NCI-H128 (cell line): ENCODE measurements around the gene TRPM5.
A peak's percentile ranks its signal among the peaks of the same experiment; 100 is the strongest.

Source experiments
- DNase-seq: peaks from one replicate; lab custom pipeline; 2025; ENCODE audit not compliant: unreplicated experiment; lab: John Stamatoyannopoulos, UW

The TRPM5 gene

DNA sequence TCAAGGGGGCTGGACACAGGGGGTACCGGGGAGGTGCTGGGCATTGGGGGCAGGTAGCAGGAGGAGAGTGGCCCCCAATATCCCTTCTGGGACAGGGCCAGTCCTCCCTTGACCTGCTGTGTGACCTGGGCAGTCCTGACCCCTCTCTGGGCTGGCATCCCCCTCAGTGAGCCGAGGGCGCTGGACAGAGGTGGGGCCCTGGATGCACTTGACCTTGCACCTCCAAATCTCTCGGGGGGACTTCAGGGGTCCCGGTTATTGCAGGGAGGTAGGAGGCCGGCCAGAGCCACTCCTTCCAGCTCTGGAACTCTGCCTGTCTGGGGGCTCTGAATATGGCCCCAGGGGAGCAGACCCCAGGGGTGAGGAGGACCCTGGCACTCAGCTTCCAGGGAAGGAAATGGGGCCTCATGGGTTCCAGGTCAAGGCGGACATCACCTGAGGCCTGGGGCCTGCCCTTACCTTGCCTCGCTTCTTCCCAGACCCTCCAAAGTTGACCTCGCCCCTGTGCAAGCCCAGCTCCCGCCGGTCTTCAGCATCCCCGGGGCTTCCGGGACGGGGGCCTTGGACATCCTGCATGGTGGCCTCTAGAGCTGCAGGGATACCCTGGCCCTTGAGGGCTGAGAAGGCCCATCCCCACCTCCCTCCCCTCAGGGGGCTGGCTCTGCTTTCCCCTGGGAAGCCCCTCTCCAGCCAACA is 21.7 kb downstream of the TRPM5 start:
- no peak for DNase-seq

DNA sequence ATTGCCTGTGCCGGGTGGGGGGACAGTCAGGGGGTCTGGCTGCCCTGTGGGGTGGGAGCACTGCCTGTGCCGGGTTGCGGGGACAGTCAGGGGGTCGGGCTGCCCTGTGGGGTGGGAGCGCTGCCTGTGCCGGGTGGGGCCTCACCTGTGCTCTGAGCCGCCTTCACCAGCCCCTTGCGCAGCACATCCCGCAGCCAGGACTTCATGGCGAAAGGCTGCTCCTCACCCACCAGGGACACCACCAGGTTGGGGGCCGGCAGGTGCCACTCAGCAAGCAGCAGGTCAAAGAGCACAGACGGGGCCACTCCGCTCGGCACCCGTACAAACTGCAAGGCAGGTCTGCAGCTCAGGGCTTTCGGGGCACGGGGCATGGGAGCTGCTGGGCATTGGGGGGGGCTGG is 22.3 kb downstream of the TRPM5 start:
- DNase-seq: no peak

DNA sequence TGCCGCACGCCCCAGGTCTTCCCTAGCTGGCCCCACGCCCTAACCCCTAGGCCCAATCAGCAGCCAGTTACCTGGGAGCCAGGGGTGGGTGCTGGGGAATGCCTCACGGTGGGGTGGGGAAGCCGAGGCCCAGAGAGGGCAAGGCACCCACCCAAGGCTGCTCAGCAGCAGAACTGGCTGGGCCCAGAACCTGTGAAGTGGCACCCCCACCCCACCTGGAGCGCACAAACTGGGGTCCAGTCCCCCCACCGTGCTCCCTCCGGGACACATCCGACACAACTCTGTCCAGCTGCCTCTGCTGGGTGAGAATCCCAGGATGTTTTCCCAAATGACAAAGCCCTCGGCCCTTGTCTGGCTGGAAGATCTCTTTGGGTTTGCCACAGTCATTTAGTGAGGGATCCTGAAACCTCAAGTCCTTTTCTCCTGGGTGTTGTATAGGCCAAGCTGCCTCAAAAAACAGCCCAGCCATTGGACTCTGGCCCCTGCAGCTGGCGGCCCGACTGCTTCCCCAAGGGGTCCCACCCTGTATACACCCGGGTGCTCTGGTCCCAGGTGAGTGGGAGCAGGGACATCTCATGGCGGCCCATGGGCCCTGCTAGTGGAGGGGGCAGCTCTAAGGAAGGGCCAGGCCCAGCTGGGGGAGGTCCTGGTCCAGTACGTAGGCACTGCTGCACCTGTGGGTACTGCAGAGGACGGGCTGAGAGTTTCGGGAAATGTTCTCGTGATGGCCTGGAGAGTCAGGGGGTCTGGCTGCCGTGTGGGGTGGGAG is 22.9 kb downstream of the TRPM5 start:
- no peak for DNase-seq

DNA sequence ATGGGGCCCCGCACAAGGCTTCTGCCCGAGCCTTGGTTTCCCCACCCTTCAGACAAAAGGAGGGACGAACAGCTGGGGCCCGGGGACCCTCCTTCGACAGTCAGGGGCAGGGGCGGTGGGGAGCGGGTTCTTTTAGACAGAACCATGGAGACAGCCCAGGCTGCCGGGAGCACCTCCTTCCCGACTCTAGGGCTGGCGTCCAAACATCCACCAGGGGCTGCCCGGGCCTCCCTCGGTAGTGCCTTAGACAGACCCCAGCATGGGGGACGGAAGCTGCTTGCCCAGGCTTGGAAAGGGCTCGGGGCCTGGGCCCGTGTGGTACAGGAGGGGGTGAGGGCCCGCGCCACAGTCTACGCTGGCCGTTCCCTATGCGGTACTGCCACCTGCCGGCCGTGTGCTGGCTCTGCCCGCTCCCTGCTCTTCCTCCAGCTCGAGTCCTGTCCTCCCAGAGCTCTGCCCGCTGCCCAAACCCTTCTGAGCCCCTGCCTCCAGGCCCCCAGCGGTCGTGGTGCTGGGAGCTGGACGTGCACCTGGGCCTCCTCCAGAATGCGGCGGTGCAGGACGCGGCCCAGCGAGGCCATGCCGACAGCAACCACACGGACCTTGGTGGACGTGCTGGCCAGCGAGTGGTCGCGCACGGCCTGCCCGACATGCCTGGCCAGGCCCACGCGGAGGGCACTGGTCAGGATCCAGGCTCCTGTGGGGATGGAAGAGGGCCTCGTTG is 23.6 kb downstream of the TRPM5 start:
- DNase-seq: peak; percentile 43

DNA sequence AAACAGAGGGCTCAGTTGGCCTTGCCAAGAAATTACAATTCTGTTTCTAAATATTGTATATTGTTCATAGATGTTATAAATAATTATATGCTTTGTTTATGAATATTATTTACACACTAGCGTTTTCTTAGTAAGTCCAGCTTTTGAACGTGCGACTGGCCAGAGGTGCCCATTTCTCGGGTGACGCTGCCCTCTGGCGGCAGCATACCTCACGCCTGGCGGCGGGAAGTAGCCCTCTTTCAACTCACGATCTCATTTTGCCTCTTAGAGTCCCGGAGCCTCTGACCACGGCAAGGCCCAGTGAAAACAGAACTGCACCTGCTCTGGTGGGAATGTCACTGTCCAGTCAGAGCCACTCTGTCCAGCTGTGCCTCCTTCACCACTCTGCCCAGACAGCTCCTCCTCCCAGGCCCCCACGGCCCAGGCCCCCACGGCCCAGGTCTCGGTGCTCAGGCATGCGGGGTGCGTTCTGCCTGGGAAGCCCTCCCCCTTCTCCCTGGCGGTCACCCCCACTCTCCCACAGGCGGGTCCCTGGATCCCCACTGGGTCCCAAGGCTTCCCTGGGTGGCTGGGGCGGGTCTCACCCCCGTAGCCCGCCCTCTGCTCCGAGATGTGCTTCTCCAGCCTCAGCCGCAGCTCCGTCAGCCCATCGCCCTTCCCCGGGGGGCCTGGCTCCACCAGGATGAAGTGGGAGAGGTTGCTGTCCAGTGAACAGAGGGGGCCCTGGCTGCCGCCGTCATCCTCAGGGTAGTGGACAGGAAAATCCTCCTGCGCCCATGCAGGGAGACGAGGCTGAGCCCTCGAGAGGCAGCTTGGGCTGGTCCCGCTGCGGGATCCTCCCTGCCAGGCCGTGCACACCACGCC is 24.4 kb downstream of the TRPM5 start:
- no peak for DNase-seq

GRCh38 chr11:2418693-2419360 is 25.5 kb downstream of the TRPM5 start:
- DNase-seq: no peak

- DNase-seq: no peak
These were observed 26.2 kb downstream of the TRPM5 start for GRCh38 chr11:2417856-2418692.

DNA sequence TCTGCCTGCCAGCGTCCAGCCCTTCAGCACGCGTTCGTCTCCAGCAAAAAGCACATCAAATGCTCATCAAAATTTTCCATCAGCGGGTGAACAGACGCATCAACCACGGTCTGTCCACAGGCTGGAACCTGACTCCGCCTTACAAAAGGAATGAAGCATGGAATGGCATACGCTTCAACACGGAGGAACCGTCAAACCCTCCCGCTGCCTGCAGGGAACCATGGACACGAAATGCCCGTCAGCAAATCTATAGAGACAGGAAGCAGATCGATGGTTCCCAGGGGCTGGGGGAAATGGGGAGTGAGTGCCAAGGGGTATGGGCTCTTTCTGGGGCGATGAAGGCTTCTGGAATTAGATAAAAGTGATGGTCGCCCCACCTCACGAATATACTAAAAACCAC is 27.5 kb downstream of the TRPM5 start:
- no peak for DNase-seq

GRCh38 chr11:2415601-2416380 is 28.5 kb downstream of the TRPM5 start:
- no peak for DNase-seq

GRCh38 chr11:2415171-2415570 is 29.1 kb downstream of the TRPM5 start:
- DNase-seq: no peak

- no peak for DNase-seq
These were observed 29.7 kb downstream of the TRPM5 start for GRCh38 chr11:2414616-2415015.

GRCh38 chr11:2413742-2414579 is 30.4 kb downstream of the TRPM5 start:
- no peak for DNase-seq

DNA sequence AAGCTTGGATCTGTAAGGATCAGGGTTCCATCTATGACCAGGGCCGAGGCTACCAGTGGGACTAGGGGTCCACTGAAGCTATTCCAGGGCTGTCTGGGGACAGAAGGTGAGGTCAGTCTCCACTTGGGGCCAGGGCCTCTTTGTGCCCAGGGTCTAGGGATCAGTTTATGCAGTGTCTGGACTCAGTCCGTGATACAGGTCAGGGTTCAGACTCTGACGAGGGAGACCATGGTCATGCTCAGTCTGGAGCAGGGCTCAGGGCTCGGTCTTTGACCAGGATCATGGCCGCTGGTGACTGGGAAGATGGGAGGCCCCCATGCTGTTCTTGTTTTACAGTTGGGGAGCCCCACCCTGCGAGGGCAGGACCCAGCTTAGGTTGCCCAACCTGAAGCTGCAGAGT is 32.0 kb downstream of the TRPM5 start:
- no peak for DNase-seq

- no peak for DNase-seq
These were observed 32.6 kb downstream of the TRPM5 start for GRCh38 chr11:2411446-2412305.

DNA sequence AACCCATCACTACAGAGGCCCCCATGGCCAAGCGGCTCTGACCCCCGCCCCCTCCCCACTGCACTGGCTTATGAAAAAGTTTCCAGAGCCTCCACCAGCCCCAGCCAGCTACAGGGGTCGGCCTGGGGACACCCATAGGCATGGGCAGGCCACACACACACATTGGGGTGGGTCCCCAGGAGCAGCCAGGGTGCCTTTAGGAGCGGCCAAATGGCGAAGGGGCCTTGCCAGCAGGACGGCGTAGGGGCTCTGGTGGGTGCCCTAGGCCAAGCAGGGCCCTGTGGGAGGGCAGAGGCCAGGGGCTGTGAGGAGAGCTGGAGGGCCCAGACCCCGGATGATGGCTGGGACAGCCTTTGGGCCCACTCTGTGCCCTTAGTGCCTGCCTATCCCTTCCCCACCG is 33.7 kb downstream of the TRPM5 start:
- DNase-seq: no peak

- no peak for DNase-seq
These were observed 34.5 kb downstream of the TRPM5 start for GRCh38 chr11:2409611-2410468.
